HG03565 (cell line): Measurements from ENCODE around the gene ARG2.
"Not testable (repeated sequence)": the region's sequence is repeated elsewhere in the genome, so short reads cannot be mapped to it uniquely, and the experiment has no call there.

Experiments used
- ATAC-seq: cut with Tn5 transposase; IDR thresholded peaks from one replicate; pipeline ENCODE4 v1.9.1; 2021; ENCODE audit warnings: mild to moderate bottlenecking, moderate library complexity; ENCODE audit not compliant: unreplicated experiment

The ARG2 gene

GRCh38 chr14:67584978-67585377 lies 34.7 kb upstream of the ARG2 start:
- ATAC-seq = no peak

- no peak for ATAC-seq
Measured at GRCh38 chr14:67586369-67586768, 33.4 kb upstream of the ARG2 start.

- ATAC-seq = no peak
Measured at GRCh38 chr14:67589204-67589770, 30.4 kb upstream of the ARG2 start.

GRCh38 chr14:67593650-67594049 lies 26.1 kb upstream of the ARG2 start:
- not testable (repeated sequence) for ATAC-seq

GRCh38 chr14:67595392-67595791 lies 24.3 kb upstream of the ARG2 start:
- ATAC-seq = no peak

- peak; percentile 83 for ATAC-seq
Measured at GRCh38 chr14:67599698-67600561, 19.8 kb upstream of the ARG2 start, which contains the start of gene PIGH. Gene PIGH, minus strand, starts transcription at chr14:67600268. Its CDS starts 65 bp downstream, at chr14:67600203.

GRCh38 chr14:67600562-67600974 lies 19.2 kb upstream of the ARG2 start:
- ATAC-seq = not testable (repeated sequence)

GRCh38 chr14:67602076-67602475 lies 17.6 kb upstream of the ARG2 start:
- no peak for ATAC-seq

- ATAC-seq = peak; percentile 66
Measured at GRCh38 chr14:67602995-67603545, 16.6 kb upstream of the ARG2 start.

GRCh38 chr14:67607646-67608045 lies 12.1 kb upstream of the ARG2 start:
- no peak for ATAC-seq

- no peak for ATAC-seq
Measured at GRCh38 chr14:67609642-67610310, 9.9 kb upstream of the ARG2 start.

GRCh38 chr14:67610491-67610890 lies 9.2 kb upstream of the ARG2 start:
- ATAC-seq = no peak

GRCh38 chr14:67618617-67619063 lies 1.1 kb upstream of the ARG2 start:
- peak; percentile 45 for ATAC-seq

GRCh38 chr14:67620217-67620785 lies 581 bp downstream of the ARG2 start:
- ATAC-seq = no peak

GRCh38 chr14:67622675-67623074 lies 3.0 kb downstream of the ARG2 start:
- no peak for ATAC-seq

- ATAC-seq = no peak
Measured at GRCh38 chr14:67623114-67623513, 3.4 kb downstream of the ARG2 start.

GRCh38 chr14:67626131-67626530 lies 6.4 kb downstream of the ARG2 start:
- not testable (repeated sequence) for ATAC-seq

- ATAC-seq = no peak
Measured at GRCh38 chr14:67627519-67627918, 7.8 kb downstream of the ARG2 start.

- no peak for ATAC-seq
Measured at GRCh38 chr14:67630186-67630585, 10.5 kb downstream of the ARG2 start.

- ATAC-seq = no peak
Measured at GRCh38 chr14:67630938-67631337, 11.2 kb downstream of the ARG2 start.
